ENCODE data around the gene MATN4.

Gene MATN4

DNA sequence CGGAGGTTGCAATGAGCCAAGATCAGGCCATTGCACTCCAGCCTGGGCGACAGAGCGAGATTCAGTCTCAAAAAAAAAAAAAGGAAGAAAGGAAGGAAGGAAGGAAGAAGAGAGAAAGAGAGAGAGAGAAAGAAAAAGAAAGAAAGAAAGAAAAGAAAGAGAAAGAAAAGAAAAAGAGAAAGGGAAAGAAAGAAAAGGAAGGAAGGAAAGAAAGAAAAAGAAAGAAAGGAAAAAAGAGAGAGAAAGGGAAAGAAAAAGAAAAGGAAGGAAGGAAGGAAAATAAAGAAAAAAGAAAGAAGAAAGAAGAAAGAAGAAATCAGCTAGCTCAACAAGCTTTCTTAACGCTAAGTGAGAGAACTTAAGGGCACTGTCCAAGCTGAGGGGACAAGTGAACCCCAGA lies 7.6 kb upstream of the MATN4 start:
- Mint-ChIP-seq H3K9me3 (no peaks in the 10 kb centered on the region), H3K4me1 (peaks cover 11% of the 10 kb centered on the region), H3K4me3 (no peak overlapping the region), H3K27ac (no peak overlapping the region), H3K36me3 (ENCODE audit: low read depth) (no peaks in the 10 kb centered on the region), H3K27me3 (ENCODE audit: low read depth, poor library complexity) (peaks cover 62% of the 10 kb centered on the region)
- no peak for DNase-seq
- TF ChIP-seq, protein P1, sequence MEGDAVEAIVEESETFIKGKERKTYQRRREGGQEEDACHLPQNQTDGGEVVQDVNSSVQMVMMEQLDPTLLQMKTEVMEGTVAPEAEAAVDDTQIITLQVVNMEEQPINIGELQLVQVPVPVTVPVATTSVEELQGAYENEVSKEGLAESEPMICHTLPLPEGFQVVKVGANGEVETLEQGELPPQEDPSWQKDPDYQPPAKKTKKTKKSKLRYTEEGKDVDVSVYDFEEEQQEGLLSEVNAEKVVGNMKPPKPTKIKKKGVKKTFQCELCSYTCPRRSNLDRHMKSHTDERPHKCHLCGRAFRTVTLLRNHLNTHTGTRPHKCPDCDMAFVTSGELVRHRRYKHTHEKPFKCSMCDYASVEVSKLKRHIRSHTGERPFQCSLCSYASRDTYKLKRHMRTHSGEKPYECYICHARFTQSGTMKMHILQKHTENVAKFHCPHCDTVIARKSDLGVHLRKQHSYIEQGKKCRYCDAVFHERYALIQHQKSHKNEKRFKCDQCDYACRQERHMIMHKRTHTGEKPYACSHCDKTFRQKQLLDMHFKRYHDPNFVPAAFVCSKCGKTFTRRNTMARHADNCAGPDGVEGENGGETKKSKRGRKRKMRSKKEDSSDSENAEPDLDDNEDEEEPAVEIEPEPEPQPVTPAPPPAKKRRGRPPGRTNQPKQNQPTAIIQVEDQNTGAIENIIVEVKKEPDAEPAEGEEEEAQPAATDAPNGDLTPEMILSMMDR (IDR thresholded peaks at IDR 0.05) = no peak

DNA sequence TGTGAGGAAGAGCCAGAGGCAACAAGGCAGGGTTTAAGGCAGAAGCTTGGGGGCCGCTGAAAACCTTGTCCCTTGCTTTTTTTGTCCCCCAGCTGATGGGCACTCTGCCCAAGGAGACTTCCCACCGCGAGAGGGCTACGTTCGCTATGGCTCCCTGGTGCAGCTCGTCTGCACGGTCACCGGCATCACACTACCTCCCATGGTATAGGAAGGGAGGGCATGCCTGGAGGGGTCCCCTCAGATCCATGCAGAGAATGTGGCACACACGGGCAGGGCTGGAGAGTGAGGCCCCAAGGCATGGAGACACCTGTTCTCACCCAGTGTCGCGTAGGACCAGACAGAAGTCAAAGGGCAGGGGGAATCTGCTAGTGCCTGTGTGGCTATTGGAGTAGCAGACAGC lies 5.8 kb upstream of the MATN4 start:
- H3K27ac Mint-ChIP-seq = no peak overlapping the region
- DNase-seq = no peak
- H3K36me3 Mint-ChIP-seq (ENCODE audit: low read depth) = no peaks in the 10 kb centered on the region
- no peak overlapping the region for H3K4me3 Mint-ChIP-seq
- TF ChIP-seq, protein P1 (IDR thresholded peaks at IDR 0.05) = no peak
- peaks cover 21% of the 10 kb centered on the region for H3K4me1 Mint-ChIP-seq
- H3K27me3 Mint-ChIP-seq (ENCODE audit: low read depth, poor library complexity) = peaks cover 74% of the 10 kb centered on the region
- no peaks in the 10 kb centered on the region for H3K9me3 Mint-ChIP-seq

DNA sequence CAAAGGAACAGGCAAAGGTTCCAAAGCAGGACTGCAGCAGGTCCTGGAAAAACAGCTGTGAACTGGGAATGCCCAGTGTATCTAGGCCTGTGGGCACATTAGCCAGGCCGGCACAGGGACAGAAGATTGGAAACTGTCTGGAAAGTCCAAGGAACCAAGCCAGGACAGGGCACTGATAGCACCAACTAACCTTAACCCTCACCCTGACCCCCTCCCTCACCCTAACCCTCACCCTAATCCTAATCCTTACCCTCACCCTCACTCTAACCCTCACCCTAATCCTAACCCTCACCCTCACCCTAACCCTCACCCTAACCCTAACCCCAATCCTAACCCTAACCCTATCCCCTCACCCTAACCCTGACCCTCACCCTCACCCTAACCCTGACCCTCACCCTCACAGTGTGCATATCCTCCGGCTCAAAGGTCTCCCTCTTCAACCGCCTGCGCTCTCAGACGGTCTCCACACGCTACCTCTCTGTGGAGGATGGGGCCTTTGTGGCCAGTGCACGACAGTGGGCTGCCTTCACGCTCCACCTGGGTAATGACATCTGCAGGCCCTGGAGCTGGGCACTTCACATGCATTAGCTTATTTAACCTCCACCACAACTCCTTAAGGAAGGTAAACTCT lies 5.1 kb upstream of the MATN4 start:
- DNase-seq = no peak
- TF ChIP-seq, protein P1 (IDR thresholded peaks at IDR 0.05) = no peak
- H3K9me3 Mint-ChIP-seq = no peaks in the 10 kb centered on the region
- H3K4me1 Mint-ChIP-seq = peaks cover 21% of the 10 kb centered on the region
- no peak overlapping the region for H3K27ac Mint-ChIP-seq
- H3K4me3 Mint-ChIP-seq = no peak overlapping the region
- H3K27me3 Mint-ChIP-seq (ENCODE audit: low read depth, poor library complexity) = peaks cover 74% of the 10 kb centered on the region
- no peaks in the 10 kb centered on the region for H3K36me3 Mint-ChIP-seq (ENCODE audit: low read depth)

DNA sequence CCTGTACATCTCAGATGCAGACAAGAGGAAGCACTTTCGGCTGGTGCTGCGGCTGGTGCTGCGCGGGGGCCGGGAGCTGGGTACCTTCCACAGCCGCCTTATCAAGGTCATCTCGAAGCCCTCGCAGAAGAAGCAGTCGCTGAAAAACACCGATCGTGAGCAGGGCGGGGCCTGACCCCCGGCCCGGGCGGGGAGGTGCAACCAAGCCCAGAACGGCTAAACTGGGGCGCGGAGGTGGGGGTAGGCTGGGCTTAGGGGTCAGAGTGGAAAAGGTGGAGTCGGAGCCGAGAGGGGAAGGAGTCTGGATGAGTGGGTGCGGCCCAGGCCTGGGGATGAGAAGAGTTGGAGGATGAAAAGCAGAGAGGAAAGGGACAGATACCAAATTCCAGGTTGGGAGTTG lies 4.1 kb upstream of the MATN4 start:
- H3K4me1 Mint-ChIP-seq = peaks cover 29% of the 10 kb centered on the region
- no peak overlapping the region for H3K4me3 Mint-ChIP-seq
- H3K9me3 Mint-ChIP-seq = no peaks in the 10 kb centered on the region
- H3K27ac Mint-ChIP-seq = no peak overlapping the region
- no peaks in the 10 kb centered on the region for H3K36me3 Mint-ChIP-seq (ENCODE audit: low read depth)
- no peak for DNase-seq
- TF ChIP-seq, protein P1 (IDR thresholded peaks at IDR 0.05) = no peak
- H3K27me3 Mint-ChIP-seq (ENCODE audit: low read depth, poor library complexity) = peaks cover 73% of the 10 kb centered on the region

DNA sequence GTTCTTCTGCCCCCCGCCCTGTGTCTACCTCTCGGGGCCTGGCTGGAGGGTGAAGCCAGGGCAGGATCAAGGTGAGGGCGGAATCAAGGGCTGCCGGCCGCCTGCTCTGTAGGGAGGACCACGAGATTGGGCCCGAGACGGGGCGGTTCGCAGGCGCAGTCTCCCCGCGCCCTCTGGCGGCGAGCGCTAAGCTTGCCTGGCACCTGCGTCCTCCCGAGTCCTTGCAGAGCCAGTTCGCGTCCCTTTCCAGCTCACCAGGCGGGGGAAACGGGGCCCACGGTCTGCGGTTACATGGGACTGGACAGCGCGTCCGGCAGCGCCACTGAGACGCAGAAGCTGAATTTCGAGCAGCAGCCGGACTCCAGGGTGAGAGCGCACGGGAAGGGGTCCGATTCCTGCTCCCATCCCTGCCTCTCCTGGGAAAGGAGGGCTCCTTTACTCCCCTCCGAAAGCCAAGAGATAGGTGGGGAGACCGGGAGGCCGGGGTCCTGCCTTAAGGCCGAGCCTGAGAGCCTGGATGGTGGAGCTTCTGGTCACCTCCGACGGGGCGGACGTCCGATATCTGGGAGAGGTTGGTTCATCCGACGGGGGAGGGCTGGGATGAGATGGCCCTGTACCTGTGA lies 3.6 kb upstream of the MATN4 start:
- no peak overlapping the region for H3K4me3 Mint-ChIP-seq
- H3K4me1 Mint-ChIP-seq = peaks cover 31% of the 10 kb centered on the region
- TF ChIP-seq, protein P1 (IDR thresholded peaks at IDR 0.05) = peak; percentile 77
- no peaks in the 10 kb centered on the region for H3K36me3 Mint-ChIP-seq (ENCODE audit: low read depth)
- DNase-seq = peak; percentile 81
- no peak overlapping the region for H3K27ac Mint-ChIP-seq
- H3K9me3 Mint-ChIP-seq = no peaks in the 10 kb centered on the region
- H3K27me3 Mint-ChIP-seq (ENCODE audit: low read depth, poor library complexity) = peaks cover 73% of the 10 kb centered on the region

DNA sequence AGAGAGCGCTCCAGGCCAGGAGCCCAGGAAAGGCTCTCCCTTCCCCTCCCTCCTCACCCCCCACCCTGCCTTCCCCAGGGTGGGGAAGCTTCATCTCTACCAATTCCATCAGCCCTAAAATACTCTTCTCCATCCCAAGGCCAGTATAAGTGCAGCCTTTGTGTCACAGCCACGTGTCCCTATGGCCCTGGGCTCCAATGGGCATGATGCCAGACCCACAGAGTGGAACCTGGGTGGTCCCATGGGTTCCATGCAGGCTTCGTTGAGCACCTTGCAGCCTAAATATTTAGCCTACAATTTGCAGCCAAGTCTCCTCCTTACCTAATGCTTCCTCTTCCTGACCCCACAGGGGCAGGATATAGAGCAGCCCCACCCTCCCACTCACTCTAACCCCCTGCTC lies 976 bp upstream of the MATN4 start:
- TF ChIP-seq, protein P1 (IDR thresholded peaks at IDR 0.05) = no peak
- Mint-ChIP-seq H3K36me3 (ENCODE audit: low read depth) (no peaks in the 10 kb centered on the region), H3K4me3 (no peak overlapping the region), H3K27me3 (ENCODE audit: low read depth, poor library complexity) (peaks cover 73% of the 10 kb centered on the region), H3K9me3 (no peaks in the 10 kb centered on the region), H3K4me1 (peaks cover 31% of the 10 kb centered on the region), H3K27ac (no peak overlapping the region)
- no peak for DNase-seq
